GM12878 (cell line): ENCODE measurements around the gene PRSS58. TPM values are rescaled to one million over a fixed set of nuclear protein-coding genes. Genes with fewer than 3 reads are reported as not detected.

Experiments
- ATAC-seq: fragments of 200-7000 bp; cut with Tn5 transposase; 3 replicates; pipeline ENCODE4 v1.9.1; 2020; ENCODE audit warnings: mild to moderate bottlenecking, moderate library complexity
- BruUV-seq: library from RNA; stranded (reverse); fragments of 400-500 nt; replicated peaks from 2 replicates; lab custom pipeline; 2021; lab: Mats Ljungman, UMichigan
- CTCF ChIA-PET: fragments of 300-600 bp; sonication (Branson Sonifier 250); formaldehyde crosslinking; extraction: SDS; loops from one replicate; lab custom pipeline; 2021; ENCODE audit warnings: inconsistent platforms; lab: Yijun Ruan, JAX
- POLR2A ChIA-PET: fragments of 350-600 bp; formaldehyde crosslinking; extraction: SDS; loops from one replicate; lab custom pipeline; 2021; ENCODE audit warnings: inconsistent platforms; lab: Charles Lee
- RAD21 ChIA-PET: fragments of 300-600 bp; sonication (Branson Sonifier 250); formaldehyde crosslinking; loops from one replicate; lab custom pipeline; 2023; ENCODE audit warnings: antibody characterized with exemption; ENCODE audit not compliant: unreplicated experiment; lab: Charles Lee
- SMC1A ChIA-PET: fragments of 300-600 bp; sonication (Branson Sonifier 250); formaldehyde crosslinking; loops from one replicate; lab custom pipeline; 2023; ENCODE audit not compliant: unreplicated experiment, uncharacterized antibody; lab: Charles Lee
- DNase-seq: peaks from one replicate; pipeline ENCODE4 v3.0.0-alpha.2; 2011; ENCODE audit warnings: low read depth, low spot score
- FAIRE-seq: peaks from 3 replicates; lab custom pipeline; 2011; peaks lifted over from hg19 to GRCh38; lab: Jason Lieb, UNC
- H2AFZ ChIP-seq: 2 replicates; pipeline ENCODE4 v1.6.0; 2011; ENCODE audit warnings: low read depth, low read length, control low read depth; ENCODE audit not compliant: control insufficient read depth
- H3K27ac ChIP-seq: 2 replicates; pipeline ENCODE4 v1.5.1; 2011; ENCODE audit warnings: control low read depth; ENCODE audit not compliant: control insufficient read depth, insufficient read depth
- H3K27me3 ChIP-seq, 2 experiments: replicated peaks in 1 of 2; 2 replicates each; pipeline versions ENCODE4 v1.6.0 to v1.6.1; 2011; ENCODE audit warnings: low read length in 1 of 2; ENCODE audit not compliant: control insufficient read depth in 2 of 2, insufficient read depth in 2 of 2
- H3K36me3 ChIP-seq, 2 experiments: 2 replicates each; pipeline ENCODE4 v1.5.1; 2011; ENCODE audit warnings: low read length in 1 of 2; ENCODE audit not compliant: control insufficient read depth in 2 of 2, insufficient read depth in 2 of 2
- H3K4me1 ChIP-seq: 2 replicates; pipeline ENCODE4 v1.6.1; 2011; ENCODE audit warnings: mild to moderate bottlenecking, low read length, moderate library complexity, mixed read lengths; ENCODE audit not compliant: control insufficient read depth, insufficient read depth
- H3K4me2 ChIP-seq: 2 replicates; pipeline ENCODE4 v1.6.0; 2011; ENCODE audit warnings: control low read depth; ENCODE audit not compliant: control insufficient read depth, insufficient read depth
- H3K4me3 ChIP-seq: fragments of 200-600 bp; sonication (generic); 2 replicates; pipeline ENCODE4 v1.5.1; 2016
- H3K79me2 ChIP-seq: 2 replicates; pipeline ENCODE4 v1.6.0; 2011; ENCODE audit warnings: low read length; ENCODE audit not compliant: control insufficient read depth, insufficient read depth
- H3K9ac ChIP-seq: 2 replicates; pipeline ENCODE4 v1.8.0; 2011; ENCODE audit warnings: low read length, control low read depth, mixed read lengths; ENCODE audit not compliant: control insufficient read depth, insufficient read depth
- H3K9me3 ChIP-seq: replicated peaks from 3 replicates; pipeline ENCODE4 v1.5.1; 2011; ENCODE audit warnings: mild to moderate bottlenecking, low read length; ENCODE audit not compliant: control insufficient read depth, insufficient read depth
- H4K20me1 ChIP-seq: 2 replicates; pipeline ENCODE4 v1.6.0; 2011; ENCODE audit not compliant: control insufficient read depth, insufficient read depth
- BACH1 ChIP-seq: fragments of 450-650 bp; IDR thresholded peaks from 2 replicates; pipeline ENCODE4 v1.6.1; 2017; ENCODE audit warnings: mild to moderate bottlenecking, borderline replicate concordance
- CHD2 ChIP-seq: IDR thresholded peaks from 2 replicates; pipeline ENCODE4 v1.6.1; 2011; ENCODE audit warnings: low read depth, low read length, improper control_type of control experiment, borderline replicate concordance
- E2F8 ChIP-seq: fragments of 450-650 bp; IDR thresholded peaks from 2 replicates; pipeline ENCODE4 v1.6.1; 2018; ENCODE audit warnings: mild to moderate bottlenecking, low read depth, moderate library complexity; ENCODE audit not compliant: partially characterized antibody
- GABPA ChIP-seq: IDR thresholded peaks from 2 replicates; pipeline ENCODE4 v1.6.1; 2014; ENCODE audit warnings: antibody characterized with exemption, low read depth, mild to moderate bottlenecking, inconsistent platforms
- GATAD2B ChIP-seq: fragments of 450-650 bp; conservative IDR thresholded peaks from 2 replicates; pipeline ENCODE4 v1.6.1; 2017; ENCODE audit warnings: low read depth, mild to moderate bottlenecking, moderate library complexity
- HDGF ChIP-seq: fragments of 450-650 bp; IDR thresholded peaks from 2 replicates; pipeline ENCODE4 v1.6.1; 2016; ENCODE audit warnings: antibody characterized with exemption
- IKZF1 ChIP-seq: fragments of 450-650 bp; conservative IDR thresholded peaks from 2 replicates; pipeline ENCODE4 v1.6.1; 2017; ENCODE audit warnings: antibody characterized with exemption, mild to moderate bottlenecking
- KAT2A ChIP-seq: conservative IDR thresholded peaks from 2 replicates; pipeline ENCODE4 v1.6.1; 2011; ENCODE audit warnings: low read depth, low read length; ENCODE audit not compliant: control insufficient read depth
- PAX8 ChIP-seq: fragments of 450-650 bp; IDR thresholded peaks from 2 replicates; pipeline ENCODE4 v1.6.1; 2017; ENCODE audit warnings: mild to moderate bottlenecking, moderate library complexity
- SMARCA5 ChIP-seq: fragments of 450-650 bp; IDR thresholded peaks from 2 replicates; pipeline ENCODE4 v1.6.1; 2017; ENCODE audit warnings: mild to moderate bottlenecking
- SRF ChIP-seq, 2 experiments: IDR thresholded peaks; 2 replicates each; pipeline ENCODE4 v1.6.1; 2011; ENCODE audit warnings: low read depth in 2 of 2, low read length in 2 of 2, mild to moderate bottlenecking in 1 of 2, moderate library complexity in 1 of 2
- TCF3 ChIP-seq: IDR thresholded peaks from 2 replicates; pipeline ENCODE4 v1.6.1; 2012; ENCODE audit warnings: low read depth, mild to moderate bottlenecking, low read length, borderline replicate concordance; ENCODE audit not compliant: insufficient read depth
- ZZZ3 ChIP-seq: IDR thresholded peaks from 2 replicates; pipeline ENCODE4 v1.6.1; 2011; ENCODE audit warnings: low read depth; ENCODE audit not compliant: control insufficient read depth, insufficient read length
- WGBS: methylation state at CpG from one replicate; pipeline ENCODE4 v1.1.6; 2016; ENCODE audit warnings: low lambda C conversion rate; ENCODE audit not compliant: insufficient replicate concordance, insufficient coverage; ENCODE audit errors: missing lambda C conversion rate; 5-methylcytosine and 5-hydroxymethylcytosine counted together
- in situ Hi-C: fragments of 300-500 bp; cut with MboI; formaldehyde crosslinking; loops from 9 replicates; pipeline ENCODE4 v1.14.3; 2018; ENCODE audit warnings: mixed read lengths
- intact Hi-C: fragments of 100-400 bp; cut with micrococcal nuclease; formaldehyde crosslinking; loops from one replicate; pipeline ENCODE4 v1.14.2; 2022; ENCODE audit not compliant: unreplicated experiment
- polyA plus RNA-seq, 11 experiments: library from polyadenylated mRNA; depleted of rRNA in 4 of 11; unstranded in 6 of 11; stranded (reverse) in 5 of 11; fragments of >200 nt; fragmentation: Nextera tagmentation in 4 of 11; fragmentation: Illumina TruSeq in 1 of 11; extraction: Ambion mirVana in 4 of 11; extraction: Trizol in 1 of 11; gene quantifications; 1 replicate in 1 of 11; 2 replicates in 10 of 11; pipeline versions ENCODE4 v1.2.1 to v1.2.3, GENCODE V29; 2011 to 2016; ENCODE audit warnings: inconsistent platforms in 2 of 11, missing spikeins in 2 of 11, low read depth in 1 of 11
- total RNA-seq, 4 experiments: library from RNA; depleted of rRNA in 3 of 4; stranded (reverse); fragments of >200 nt in 3 of 4; fragmentation: Illumina TruSeq in 1 of 4; extraction: Trizol in 1 of 4; gene quantifications; 2 replicates each; pipeline versions ENCODE4 v1.2.1 to v1.2.3, GENCODE V29; 2013 to 2021

PRSS58 gene
- total and polyA plus RNA-seq, 10 of the 15 experiments (the other 5 are each of a cell fraction or from before 2014, with no cell fraction given): not detected

- ChIA-PET RAD21 (no interaction called here), SMC1A (interaction anchor here (0.6 kb wide), 1 partner anchor 955 kb away, joined by 3 read pairs; no protein-coding TSS in a partner anchor), POLR2A (no interaction called here), CTCF (interaction anchor here (0.7 to 1.3 kb wide), 2 partner anchors 45 to 47 kb away, joined by 3 read pairs; no protein-coding TSS in a partner anchor)
- Histone ChIP-seq H3K4me3 (no peak overlapping the region), H3K27me3 (peaks cover 0 to 2% of the 10 kb centered on the region in 2 experiments; a peak in 1 of 4 replicates), H2AFZ (no peak overlapping the region), H3K9me3 (no peaks in the 10 kb centered on the region), H3K4me1 (no peaks in the 10 kb centered on the region), H3K4me2 (no peak overlapping the region), H3K36me3 (no peaks in the 10 kb centered on the region), H3K9ac (no peak overlapping the region), H4K20me1 (no peaks in the 10 kb centered on the region), H3K79me2 (no peaks in the 10 kb centered on the region), H3K27ac (no peak overlapping the region)
- intact Hi-C loops: no loop called here
- in situ Hi-C loops: no loop called here
- ATAC-seq: no peak
- no peak for DNase-seq
- TF ChIP-seq HDGF (no peak), ZZZ3 (no peak), SRF (IDR thresholded peaks at IDR 0.05; ENCODE audit: low read depth in 2 of 2, low read length in 2 of 2) (no peak), BACH1 (no peak), TCF3 (no peak), GABPA (no peak), GATAD2B (no peak), PAX8 (no peak), SMARCA5 (no peak), CHD2 (no peak), IKZF1 (no peak), KAT2A (no peak), E2F8 (no peak)
- 5% methylated on average over 2 of the region's 2 CpGs for WGBS
- BruUV-seq: no TSS peak
- no peak for FAIRE-seq
These were observed 15.0 kb upstream of the PRSS58 start for GRCh38 chr7:142272841-142273240.
